Neural progenitor cell (in vitro differentiated cells): Measurements from ENCODE around the gene UBXN2A.

ENCODE experiments used
- EZH2 ChIP-seq: fragments of 200-600 bp; sonication (generic); IDR thresholded peaks from 2 replicates; pipeline ENCODE4 v1.6.1; 2017; ENCODE audit warnings: antibody characterized with exemption, mild to moderate bottlenecking, moderate library complexity
- TF ChIP-seq, protein P1 (sequence below): fragments of 200-600 bp; sonication (generic); IDR thresholded peaks from 2 replicates; pipeline ENCODE4 v1.5.1; 2017; ENCODE audit warnings: antibody characterized with exemption, mild to moderate bottlenecking

DNA sequence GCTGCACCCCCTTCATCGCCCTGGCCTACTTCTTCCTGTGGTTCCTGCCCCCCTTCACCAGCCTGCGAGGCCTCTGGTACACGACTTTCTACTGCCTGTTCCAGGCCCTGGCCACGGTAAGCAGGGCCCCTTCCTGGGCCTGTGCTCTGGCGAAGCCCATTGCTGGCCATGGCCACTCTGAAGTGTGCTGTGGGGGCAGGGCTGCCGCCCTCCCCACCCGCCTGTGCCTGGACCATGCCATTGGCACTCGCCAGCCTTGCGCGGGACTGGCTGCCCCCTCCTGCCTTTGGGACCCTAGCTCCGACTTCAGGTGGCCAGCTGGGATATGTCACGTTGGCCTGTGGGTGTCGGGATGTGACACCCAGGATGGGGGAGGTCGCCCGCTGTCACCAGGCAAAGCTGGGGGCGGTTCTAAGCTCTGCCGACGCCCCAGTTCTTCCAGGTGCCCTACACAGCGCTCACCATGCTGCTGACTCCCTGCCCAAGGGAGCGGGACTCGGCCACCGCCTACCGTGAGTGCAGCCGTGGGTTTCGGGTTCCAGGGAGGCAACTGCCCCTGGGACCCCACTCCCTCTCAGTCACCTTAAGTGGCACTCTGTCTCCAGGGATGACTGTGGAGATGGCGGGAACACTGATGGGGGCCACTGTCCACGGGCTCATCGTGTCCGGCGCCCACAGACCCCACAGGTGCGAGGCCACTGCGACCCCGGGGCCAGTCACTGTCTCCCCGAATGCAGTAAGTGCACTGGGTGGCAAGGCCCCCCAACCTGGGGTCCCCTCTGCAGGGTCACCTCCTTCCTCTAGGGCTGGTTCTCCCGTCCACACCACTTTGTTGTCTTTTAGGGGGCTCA, 76.8 kb downstream of the UBXN2A start:
- TF ChIP-seq, protein P1, sequence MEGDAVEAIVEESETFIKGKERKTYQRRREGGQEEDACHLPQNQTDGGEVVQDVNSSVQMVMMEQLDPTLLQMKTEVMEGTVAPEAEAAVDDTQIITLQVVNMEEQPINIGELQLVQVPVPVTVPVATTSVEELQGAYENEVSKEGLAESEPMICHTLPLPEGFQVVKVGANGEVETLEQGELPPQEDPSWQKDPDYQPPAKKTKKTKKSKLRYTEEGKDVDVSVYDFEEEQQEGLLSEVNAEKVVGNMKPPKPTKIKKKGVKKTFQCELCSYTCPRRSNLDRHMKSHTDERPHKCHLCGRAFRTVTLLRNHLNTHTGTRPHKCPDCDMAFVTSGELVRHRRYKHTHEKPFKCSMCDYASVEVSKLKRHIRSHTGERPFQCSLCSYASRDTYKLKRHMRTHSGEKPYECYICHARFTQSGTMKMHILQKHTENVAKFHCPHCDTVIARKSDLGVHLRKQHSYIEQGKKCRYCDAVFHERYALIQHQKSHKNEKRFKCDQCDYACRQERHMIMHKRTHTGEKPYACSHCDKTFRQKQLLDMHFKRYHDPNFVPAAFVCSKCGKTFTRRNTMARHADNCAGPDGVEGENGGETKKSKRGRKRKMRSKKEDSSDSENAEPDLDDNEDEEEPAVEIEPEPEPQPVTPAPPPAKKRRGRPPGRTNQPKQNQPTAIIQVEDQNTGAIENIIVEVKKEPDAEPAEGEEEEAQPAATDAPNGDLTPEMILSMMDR, result no peak
- TF ChIP-seq EZH2, result no peak
